ENCODE results near the gene MVP.
"Not testable (repeated sequence)": the region's sequence is repeated elsewhere in the genome, so short reads cannot be mapped to it uniquely, and the experiment has no call there.

MVP gene

DNA sequence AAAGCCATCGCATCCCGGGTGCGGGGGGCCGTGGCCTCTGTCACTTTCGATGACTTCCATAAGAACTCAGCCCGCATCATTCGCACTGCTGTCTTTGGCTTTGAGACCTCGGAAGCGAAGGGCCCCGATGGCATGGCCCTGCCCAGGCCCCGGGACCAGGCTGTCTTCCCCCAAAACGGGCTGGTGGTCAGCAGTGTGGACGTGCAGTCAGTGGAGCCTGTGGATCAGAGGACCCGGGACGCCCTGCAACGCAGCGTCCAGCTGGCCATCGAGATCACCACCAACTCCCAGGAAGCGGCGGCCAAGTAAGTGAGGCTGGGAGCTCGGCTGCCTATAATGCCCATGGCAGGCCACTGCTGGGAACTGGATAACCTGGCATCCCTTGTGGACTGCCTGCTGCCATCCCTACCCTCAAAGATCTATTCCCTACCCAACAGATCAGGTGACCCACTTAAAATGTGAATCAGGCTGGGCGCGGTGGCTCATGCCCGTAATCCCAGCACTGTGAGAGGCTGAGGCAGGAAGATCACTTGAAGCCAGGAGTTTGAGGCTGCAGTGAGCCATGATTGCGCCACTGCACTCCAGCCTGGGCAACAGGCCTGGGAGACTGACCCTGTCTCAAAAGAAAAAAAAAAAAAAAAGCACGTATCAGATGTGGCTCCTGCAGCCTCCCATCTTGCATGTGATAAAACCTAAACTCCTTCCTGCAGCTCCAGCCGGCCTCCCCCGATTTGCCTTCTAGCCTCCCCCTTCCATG, 24.5 kb downstream of the MVP start:
- no peak for DNase-seq

DNA sequence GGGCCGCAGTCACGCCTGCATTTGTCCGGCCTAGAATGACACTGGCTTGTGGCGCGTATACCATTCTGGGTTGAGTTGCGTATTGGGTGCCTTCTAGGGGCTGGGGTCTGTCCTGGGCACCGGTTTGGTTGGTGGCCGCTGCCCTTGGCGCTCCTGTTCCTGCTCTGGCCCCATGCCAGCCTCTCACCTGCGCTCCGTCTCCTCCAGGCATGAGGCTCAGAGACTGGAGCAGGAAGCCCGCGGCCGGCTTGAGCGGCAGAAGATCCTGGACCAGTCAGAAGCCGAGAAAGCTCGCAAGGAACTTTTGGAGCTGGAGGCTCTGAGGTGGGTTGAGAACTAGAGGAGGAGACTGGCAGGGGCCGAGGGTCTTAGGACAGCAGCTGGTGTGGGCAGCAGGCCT, 25.4 kb downstream of the MVP start:
- DNase-seq, result no peak

DNA sequence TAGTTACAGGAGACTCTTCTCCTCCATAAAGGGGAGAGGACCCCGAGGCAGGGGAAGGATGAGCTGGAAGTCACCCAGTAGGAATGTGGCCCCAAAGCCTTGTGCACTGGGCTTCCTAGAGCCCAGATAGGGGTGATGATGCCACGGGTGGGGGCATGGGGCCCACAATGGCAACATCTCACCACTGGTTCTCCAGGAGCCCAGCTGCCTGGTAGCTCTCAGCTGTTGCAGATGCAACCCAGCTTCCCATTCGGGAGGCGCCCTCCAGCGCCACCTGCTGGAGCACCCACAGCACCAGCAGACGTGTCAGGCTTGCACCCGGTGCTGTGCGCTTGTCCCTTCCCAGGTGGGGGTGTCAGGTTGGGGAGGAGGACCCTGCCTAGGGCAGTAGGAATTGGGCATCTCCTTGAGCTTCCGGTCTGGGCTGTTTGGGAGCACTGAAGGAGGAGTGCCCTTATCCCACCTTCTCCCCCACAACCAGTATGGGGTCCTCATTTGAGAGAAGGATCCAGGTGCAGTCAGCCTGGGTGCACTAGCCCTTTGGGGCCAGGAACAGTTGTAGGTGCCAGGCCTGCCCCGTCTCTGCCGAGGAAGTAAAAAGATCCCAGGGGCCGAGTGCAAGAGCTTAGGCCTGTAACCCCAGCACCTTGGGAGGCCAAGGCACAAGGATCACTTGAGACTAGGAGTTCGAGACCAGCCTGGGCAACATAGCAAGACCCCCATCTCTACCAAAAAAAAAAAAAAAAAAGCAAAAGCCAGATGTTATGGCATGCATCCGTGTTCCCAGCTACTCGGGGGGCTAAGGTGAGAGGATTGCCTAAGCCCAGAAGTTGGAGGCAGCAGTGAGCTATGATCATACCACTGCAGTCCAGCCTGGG, 28.4 kb downstream of the MVP start:
- peak; percentile 61 to 87 (median 74) for DNase-seq

DNA sequence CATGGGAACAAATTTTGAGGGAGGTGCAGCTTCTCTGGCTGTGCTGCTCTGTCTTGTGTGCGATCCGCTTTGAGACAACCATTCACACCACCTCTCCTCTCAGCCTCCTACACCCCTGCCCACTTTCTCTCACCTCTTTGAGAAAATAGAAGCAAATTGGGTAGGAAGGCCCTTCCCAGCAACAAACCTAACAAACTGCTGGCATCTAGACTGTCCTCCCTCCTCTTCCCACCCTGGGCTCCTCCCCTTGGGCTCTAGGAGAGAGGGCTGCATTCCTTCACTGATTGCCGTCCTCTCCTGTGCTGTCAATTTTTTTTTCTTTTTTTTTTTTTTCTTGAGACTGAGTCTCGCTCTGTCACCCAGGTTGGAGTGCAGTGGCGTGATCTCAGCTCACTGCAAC, 29.2 kb downstream of the MVP start:
- no peak for DNase-seq

DNA sequence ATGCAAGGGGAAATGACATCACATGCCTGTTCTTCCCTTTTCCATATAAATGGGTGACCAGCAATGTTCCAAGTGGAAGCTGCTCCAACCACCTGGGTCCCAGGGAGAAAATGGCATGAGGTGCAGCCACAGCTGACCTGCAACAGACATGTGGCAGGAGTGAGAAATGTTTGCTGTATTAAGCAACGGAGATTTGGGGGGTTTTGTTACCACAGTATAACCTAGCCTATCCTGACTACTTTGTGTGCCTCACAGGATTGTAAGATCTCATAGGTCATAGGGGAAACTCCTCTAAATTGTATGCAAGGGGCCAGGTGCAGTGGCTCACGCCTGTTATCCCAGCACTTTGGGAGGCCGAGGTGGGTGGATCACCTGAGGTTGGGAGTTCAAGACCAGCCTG, 30.7 kb downstream of the MVP start:
- no peak for DNase-seq

DNA sequence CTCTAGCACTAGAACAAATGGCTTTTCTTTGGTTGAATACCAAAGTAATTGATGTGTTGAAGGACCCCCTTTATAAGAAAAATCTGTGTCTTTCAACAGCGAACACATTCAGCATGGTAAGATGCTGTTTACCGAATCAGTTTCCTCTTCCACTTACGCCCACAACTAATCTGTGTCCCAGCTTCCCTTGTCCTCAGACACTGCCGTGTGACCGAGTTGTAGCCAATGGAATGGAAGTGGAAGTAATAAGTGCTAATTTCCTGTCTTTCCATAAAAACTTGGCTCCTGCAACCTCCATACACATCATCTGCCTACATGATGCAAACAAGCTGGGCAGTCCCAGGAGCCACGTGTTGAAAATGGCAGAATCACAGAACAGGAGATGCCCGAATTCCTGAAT, 32.4 kb downstream of the MVP start:
- no peak for DNase-seq

DNA sequence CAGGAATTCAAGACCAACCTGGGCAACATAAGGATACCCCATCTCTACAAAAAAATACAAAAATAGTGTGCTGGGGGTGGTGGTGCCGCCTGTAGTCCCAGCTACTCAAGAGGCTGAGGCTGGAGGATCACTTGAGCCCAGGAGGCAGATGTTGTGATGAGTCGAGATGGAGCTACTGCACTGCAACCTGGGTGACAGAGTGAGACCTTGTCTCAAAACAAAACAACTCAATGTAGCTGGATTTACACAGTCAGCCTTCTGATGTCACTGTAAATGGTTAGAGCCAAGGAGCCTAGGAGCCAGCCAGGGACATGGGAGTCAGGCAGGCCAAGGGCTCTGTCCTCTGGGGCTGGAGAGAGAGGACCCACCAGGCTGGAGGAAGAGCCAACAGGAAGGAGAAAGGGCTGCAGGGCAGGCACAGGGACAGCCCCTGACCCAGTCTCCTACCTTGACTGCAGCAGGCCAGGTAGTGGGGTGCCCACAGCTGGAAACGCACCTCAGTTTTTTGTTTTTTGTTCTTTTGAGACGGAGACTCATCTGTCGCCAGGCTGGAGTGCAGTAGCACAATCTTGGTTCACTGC, 34.3 kb downstream of the MVP start:
- no peak for DNase-seq

DNA sequence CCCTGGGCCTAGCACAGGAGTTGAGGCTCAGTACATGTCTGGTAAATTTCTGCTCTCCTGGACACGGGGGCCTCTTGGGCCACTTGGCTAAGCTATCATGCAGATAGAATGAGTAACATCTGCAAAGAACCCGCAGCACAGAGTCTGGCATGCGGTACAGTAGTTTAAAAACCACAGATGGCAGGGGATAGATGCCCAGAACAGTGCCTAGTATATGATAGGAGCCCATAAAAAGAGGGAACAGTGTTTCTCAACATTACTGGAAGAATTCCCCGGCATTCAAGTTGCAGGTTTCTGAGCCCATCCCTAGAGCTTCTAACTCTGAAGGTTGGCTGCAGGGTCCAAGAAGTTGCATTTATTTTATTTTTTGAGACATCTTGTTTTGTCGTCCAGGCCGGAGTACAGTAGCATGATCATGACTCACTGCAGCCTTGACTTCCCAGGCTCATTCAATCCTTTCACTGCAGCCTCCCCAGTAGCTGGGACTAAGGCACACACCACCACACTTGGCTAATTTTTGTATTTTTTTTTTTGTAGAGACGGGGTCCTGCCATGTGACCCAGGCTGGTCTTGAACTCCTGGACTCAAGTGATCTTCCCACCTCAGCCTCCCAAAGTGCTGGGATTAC, 37.0 kb downstream of the MVP start:
- no peak for DNase-seq

DNA sequence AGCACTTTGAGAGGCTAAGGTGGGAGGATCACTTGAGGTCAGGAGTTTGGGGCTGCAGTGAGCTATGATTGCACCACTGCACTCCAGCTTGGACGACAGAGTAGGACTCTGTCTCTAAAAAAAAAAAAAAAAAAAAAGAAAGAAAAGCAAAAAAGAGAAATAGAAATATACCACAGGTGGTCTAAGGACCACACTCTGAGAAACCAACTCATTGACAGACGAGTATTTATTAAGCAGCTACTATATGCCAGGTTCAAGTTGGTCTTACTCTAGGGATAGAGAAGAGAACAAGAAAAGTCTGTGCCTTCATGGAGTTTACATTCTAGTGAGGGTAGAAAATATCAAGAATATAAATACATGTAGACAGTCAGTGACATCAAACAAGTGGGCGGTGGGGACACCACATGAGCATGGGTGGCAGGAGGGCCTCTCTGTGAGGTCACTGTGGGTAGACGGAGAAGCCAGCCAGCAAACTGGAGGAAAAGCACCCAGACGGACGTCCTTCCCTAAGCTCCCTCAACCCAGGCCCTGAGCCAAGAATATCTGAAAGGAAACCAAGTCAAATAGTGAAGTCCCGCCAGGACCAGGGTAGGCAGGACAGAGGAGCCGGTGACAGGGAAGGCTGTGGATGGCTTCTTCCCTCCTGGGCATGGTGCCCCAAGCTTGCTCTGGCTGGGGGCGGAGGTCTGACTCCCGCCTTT, 38.0 kb downstream of the MVP start:
- DNase-seq, result no peak

DNA sequence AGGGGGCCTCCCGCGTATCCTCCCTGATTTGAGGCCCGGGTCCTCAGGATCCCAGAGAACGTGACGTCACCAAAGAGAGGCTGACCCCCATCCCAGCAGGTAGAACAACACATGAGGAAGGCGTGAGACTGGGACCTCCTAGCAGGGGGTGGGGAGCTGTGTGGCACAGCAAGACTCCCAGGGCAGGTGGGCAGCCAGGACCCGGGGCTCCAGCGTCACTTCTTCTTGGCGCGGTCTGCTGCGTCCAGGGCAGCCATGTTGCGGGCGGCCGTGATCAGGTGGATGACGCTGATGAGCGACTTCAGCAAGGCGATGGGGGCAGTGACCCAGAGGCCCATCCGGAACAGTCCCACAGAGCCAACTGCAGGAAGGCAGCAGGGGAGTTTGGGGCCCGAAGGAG, 38.7 kb downstream of the MVP start:
- no peak for DNase-seq

DNA sequence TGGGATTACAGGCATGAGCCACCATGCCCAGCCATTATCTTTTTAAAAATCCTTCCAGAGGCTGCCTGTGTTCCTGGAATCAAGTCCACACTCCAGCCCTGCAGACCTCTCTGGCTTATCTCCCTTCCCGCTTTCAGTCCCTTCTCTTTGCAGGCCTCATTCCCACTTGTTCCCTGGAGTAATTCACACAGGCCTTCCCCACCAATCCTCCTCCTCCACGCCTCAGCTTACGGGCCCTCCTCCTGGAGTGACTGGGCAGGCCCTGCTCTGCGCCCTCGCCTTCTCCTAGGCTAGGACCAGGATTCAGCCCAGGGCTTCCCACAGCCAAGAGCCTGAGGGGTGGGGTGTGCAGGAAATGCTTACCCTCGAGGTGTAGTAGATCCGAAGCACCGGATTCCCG, 40.0 kb downstream of the MVP start:
- DNase-seq, result no peak

DNA sequence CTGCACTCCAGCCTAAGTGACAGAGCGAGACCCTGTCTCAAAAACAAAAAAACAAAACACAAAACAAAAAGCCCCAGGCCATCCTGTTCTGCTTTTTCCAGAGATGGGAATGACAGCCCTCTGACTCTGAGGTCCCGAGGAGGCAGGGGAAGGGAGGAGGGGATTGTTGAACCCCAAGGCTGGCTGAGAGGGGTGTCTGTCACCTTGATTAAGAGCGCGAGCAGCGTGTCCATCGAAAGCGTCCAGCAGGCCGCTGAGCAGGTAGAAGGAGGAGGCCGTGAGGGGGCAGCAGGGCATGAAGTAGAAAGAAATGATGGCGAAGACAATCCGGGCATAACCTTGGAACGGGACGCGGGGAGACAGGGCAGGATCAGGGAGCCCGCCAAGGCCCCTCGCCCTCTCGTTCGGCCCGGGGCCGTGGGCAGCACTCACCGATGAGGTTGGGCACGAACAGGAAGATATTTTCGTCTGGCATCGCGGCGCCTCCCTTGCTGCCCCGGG, 42.2 kb downstream of the MVP start:
- peak in 1 of 6 experiments; percentile 32 for DNase-seq

DNA sequence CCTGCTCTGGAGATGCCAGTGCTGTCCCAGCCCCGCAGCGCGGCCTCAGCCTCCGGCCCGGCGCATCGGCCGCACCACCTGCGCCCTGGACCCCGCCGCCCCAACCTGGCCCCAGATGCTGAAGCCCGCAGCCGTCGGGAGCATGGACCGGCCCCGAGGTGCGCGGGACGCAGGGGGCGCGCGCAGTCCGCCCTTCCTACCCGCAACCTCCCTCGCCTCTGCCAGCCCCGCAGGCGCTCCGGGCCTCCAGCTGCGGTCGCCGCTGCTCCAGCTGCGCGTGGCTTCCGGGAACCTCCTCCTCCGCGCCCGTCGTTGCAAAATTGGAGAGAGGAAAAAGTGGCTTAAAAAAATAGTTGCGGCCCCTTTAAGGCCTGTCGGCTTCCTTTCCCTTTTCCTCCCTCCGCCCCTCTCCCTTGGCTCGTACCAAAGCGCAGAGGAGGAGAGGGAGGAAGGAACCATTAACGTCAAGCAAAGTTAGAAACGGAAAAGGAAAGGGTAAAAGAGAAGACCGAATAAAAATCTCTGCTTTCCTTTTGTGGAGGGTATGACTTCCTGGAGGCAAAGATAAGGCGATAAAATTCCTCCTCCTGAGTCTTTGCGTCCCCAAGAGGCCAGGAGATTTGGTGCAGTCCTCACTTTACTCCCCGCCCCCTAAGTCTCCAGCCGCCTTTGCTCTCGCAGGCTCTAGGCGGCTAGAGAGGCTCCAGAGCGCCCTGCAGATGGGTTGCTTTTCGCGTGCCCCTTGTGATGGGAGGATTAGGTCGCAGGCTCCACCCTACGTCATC, 42.8 kb downstream of the MVP start, which contains the start of gene CDIPT:
TSS of gene CDIPT (minus strand) at position 343 of the 785 bp plus-strand sequence. CDS start 369 bp downstream, outside the sequence.
- DNase-seq, result peak; percentile 81 to 99 (median 92)

DNA sequence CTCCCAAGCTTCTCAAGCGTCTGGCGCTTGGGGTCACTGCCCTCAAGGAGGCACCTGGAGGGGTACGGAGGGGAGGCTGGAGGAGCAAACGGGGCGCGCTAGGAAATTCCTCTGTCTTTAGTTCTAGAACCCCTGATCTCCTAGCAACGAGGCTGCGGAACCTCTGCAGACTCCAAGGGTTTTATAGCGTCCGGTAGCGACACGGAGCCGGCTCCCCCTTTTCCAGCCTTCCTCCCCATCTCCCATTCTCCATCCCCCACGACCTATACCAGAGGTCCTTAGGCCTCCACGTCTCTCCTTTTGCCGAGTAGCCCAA, 43.4 kb downstream of the MVP start:
- DNase-seq, result no peak

DNA sequence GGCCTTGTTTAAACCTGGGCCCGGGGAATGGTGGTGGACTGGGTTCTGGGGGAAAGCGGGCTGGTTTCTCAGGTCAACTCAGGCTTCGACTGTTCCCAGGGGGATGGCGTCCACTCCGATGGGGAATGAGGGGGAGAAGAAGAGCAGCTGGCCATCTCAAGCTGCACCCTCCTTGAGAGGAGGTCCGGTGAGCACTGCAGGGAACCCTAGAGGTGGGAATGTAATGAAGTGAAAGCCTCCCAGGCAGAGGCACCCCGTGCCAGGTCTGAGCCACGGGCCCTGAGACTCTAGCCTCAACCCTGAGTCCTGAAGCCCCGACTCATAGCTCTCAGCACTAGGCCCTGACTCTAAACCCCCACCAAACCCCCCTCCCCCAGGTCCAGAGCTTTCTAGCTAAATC, 43.9 kb downstream of the MVP start:
- no peak for DNase-seq

DNA sequence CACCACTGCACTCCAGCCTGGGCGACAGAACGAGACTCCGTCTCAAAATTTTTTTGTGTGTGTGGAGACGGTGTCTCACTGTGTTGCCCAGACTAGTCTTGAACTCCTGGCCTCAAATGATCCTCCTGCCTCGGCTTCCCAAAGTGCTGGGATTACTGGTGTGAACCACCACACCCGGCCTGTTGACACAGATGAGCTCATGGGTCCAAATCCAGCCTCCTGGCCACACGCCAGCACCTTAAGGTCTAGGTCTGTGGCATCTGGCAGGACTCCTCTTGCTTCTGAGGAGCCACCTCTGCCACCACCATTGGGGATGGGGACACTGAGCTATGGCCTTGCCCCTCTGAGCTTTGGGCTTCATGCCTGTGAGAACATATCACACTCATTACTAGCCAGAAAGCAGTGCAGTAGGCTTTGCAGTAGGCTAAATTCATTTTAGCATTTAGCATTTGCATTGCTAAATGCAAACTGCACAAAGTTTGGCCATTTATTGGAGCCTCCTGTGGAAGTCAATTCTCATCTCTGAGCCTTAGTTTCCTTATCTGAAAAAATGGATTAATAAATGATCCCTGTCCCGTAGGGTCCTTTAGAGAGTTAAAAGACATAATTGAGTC, 48.2 kb downstream of the MVP start:
- DNase-seq, result no peak

DNA sequence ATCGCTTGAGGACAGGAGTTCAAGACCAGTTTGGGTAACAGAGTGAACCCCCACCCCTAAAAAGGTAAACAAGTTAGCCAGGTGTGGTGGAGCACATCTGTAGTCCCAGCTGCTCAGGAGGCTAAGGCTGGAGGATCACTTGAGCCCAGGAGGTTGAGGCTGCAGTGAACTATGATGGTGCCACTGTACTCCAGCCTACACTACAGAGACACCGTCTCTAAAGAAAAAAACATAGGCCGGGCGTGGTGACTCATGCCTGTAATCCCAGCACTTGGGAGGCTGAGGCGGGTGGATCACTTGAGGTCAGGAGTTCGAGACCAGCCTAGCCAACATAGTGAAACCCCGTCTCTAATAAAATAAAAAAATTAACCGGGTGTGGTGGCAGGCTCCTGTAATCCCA, 48.8 kb downstream of the MVP start:
- DNase-seq, result not testable (repeated sequence)

DNA sequence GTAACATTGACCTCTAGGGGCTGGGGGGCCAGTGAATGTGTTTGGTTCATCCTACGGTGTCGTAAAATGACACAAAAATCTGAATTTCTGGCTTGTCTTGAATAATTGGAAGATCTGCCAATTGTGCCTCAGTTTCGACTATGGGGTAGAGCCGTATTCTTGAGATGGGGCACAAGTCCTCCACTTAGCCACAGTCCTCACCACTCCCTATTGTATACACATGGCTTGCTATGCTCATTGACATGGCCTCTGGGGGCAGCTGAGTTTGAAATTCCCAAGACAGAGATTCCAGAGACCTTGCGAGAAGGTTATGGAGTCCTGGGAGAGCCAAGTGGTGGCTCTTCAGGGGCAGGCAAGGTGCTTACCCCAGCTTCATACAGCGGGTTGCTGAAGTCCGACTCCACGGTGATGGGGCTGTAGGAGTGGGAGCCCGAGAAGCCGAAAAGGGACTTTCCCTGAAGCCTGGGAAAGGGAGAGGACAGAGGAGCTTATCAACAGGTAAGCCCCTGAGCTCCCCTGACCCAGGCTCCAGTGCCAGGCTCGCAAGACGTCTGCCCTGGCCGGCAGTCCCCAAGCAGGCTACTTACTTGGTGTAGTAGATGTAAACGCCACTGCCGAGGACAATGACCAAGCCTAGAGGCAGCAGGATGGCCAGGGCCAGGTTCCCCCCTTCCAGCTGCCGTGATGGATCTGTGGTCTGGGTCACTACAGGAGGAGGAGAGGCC, 51.7 kb downstream of the MVP start:
- DNase-seq, result no peak

DNA sequence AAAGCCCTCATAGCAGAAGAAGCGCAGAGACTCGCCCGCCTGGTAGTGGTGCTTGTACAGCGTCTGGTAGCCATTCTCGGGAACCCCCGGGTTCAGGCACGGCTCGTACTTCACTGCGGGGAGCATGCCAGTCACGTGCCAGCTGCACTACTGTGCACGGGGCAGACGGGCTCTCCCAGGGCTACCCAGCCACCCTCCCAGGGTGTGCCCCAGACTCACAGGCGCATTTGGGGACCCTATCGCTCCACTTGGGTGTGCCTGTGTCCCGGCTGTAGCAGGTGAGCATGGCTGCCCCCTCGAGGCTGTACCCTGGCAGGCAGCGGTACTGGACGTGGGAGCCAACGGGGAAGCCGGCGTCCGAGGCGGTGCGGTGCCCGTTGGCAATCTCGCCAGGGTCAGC, 53.1 kb downstream of the MVP start:
- DNase-seq, result no peak

DNA sequence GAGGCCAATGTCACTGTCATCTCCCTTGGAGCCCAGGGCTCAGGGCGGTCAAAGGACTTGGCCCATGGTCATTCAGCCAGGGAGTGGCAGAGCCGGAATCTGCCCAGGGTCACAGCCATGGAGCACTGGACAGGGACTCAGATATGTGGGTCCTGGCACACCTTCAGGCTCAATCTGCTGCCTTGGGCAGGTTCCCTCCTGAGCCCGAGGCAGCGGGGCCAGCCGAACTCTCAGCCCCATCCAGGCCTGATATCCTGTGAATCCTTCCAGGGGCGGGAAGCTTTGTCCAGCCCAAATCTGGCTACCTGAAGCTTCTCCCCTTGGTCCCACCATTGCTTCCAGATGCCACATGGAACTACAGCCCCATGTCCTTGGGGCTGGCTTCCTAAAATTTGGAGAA, 54.9 kb downstream of the MVP start:
- DNase-seq, result no peak

DNA sequence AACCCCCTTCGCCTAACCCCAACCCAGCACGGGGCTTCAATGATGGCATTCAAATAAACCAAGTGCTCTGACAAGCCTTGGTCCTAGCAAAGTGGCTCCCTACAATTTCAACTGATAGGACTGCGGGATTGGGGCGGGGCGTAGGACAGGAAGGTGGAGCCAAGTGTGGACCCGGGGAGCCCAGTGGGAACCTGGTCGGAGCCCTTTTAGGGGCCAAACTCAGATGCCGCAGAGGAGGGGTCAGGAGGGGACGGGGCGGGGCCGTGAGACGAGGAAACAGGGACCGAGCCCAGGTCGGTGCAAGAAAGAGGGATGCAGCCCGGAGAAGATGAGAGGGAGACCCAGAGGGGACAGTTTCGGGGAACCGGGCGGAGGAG, 55.9 kb downstream of the MVP start:
- no peak for DNase-seq

Measured in stimulated activated naive CD4-positive, alpha-beta T cell (primary cell).